GM18517 (cell line): ENCODE results near the gene TMEM53.

Experiments
- ATAC-seq: cut with Tn5 transposase; IDR thresholded peaks from one replicate; pipeline ENCODE4 v1.9.1; 2021; ENCODE audit warnings: mild to moderate bottlenecking, moderate library complexity; ENCODE audit not compliant: unreplicated experiment

Gene TMEM53

DNA sequence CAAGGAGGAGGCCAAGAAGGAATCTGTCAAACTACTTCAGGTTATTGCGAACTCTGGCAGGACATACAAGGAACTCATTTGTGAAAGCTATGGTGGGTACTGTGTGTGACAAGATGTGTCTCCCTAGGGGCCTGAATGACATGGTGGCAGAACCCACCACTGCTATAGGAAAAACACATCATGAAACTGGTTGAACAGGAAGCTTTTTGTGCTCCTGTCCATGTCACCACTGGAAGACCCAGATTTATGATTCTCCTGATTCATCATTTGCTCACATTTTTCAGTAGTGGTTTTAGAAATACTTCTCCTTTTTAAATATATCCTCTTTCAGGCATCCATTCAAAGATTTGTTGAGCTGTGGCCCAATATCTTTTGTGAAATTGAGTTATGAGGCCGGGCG lies 23.9 kb upstream of the TMEM53 start:
- ATAC-seq, result no peak

DNA sequence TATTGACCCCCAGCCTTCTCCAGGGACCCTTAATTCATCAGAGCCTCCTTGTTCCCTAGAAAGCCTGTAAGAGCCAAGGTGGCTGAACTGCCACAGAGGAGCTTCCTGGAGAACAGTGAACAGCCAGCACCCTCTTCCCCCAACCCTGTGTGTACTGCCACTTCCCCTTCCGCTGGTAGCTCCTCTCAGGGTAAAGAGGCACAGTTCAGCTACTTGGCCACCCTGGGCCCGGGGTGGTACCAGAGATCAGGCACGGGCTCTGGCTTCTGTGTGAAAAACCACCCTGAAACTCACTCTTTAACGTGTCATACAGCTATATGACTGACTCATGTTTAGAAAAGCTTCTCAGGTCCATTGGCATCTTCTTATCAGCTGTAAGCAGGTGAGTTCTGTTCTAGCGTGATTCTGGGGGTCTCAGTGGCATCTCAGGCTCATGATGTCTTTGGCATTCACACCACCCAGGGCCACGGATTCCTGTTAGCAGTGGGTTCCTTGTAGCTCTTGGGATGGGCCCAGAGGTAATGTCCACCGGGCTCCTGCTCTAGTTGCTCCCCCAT lies 22.6 kb upstream of the TMEM53 start:
- no peak for ATAC-seq

DNA sequence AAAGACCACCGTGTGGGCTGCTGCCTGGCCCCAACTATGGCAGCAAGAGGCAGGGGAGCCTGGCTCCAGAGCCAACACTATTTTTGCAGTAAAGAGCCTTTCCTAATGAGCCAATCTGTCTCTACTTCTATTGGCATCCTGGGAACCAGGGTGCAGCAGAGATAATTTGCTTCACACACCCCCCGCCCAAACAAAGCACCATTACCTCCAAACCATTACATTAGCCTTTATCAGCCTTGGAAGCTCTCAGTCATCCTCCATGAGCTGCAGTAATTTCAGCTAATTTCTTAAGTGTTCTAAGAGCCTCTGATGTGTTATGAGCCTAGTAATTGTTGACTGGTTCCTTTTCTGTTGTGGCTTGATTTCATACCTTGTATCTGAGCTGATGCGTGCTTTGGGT lies 21.8 kb upstream of the TMEM53 start:
- no peak for ATAC-seq

DNA sequence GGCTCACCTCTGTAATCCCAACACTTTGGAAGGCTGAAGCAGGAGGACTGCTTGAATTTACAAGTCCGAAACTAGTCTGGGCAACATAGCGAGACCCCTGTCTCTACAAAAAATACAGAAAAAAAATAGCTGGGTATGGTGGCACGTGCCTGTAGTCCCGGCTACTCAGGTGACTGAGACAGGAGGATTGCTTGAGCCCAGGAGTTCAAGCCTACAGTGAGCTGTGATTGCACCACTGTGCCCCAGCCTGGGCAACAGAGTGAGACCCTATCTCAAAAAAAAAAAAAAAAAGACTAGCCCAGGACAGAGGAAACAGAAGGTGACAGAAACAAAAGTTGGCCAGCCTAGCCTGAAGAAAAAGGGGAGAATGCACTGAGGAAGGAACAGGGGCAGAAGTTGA lies 21.4 kb upstream of the TMEM53 start:
- no peak for ATAC-seq

DNA sequence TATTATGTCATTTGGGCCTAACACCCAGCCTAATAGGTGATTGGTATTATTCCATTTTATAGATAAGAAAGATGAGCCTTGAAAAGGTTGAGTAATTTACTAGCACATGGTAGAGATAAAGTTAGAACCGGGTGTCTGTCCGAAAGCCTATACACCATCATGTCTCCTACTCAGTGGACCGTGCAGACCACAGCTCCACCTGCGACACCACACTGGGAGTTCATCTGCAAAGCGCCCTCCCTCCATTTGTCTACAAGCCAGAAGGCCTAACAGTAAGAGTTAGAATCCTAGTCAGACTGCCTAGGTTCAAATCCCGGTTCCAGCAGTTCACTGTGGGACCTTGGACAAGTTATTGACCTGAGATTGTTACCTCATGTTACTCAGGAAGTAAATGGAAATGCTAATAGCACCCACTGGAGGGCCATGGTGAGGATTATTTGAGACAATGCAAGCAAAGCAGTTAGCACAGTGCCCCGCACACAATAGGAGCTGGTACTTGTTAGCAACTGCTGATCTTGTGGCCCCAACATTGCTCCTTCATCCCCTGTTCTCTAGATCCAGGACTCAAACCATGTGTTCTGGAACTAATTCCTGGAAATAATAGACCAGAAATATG lies 20.7 kb upstream of the TMEM53 start:
- peak; percentile 64 for ATAC-seq

DNA sequence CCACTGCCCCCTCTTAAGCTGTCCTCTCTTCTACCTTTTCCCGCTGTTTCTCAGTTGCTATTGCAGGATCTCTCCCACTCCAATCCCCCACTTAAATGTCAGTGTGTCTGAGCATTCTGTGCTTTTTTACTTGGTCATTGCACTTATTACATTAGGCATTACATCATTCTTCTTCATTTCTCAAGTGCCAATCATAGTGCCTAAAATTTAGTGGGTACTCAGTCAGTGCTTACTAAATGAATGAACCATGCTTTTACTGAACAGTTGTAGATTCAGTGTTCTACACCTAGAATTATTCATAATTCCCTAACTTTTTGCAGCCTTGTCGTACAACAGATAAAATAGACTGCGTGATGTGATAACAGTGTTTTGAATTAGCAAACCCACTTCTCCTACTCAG lies 19.6 kb upstream of the TMEM53 start:
- no peak for ATAC-seq

DNA sequence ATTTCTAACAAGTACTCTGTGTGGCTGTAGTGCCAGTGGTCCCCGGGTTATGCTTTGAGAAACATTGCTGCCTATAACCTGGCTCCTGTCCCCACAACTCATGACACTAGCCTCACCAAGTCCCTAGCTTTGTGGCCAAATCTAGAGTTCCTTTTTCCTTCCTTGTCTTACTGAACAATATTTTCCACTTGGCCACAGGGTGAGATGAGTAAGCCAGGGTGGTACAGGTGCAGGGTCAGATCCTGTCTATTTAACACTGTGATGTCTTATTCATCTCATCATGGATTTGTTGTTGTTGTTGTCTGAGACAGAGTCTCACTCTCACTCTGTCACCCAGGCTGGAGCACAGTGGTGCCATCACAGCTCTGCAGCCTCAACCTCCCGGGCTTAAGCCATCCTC lies 18.9 kb upstream of the TMEM53 start:
- ATAC-seq, result no peak

DNA sequence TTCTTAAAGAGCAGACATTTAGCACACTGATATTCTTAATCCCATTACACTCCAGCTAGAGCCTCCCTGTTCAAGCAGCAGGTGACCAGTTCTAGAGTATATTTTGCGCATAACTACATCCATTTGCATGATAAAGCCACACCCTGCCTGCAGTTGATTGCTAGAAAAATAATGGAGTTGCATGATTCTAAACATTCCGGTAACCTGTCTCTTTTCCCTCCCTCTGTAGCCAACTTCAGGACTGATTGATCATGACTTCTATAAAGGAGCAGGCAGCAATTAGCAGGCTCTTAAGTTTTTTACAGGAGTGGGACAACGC lies 15.1 kb upstream of the TMEM53 start:
- ATAC-seq, result no peak

DNA sequence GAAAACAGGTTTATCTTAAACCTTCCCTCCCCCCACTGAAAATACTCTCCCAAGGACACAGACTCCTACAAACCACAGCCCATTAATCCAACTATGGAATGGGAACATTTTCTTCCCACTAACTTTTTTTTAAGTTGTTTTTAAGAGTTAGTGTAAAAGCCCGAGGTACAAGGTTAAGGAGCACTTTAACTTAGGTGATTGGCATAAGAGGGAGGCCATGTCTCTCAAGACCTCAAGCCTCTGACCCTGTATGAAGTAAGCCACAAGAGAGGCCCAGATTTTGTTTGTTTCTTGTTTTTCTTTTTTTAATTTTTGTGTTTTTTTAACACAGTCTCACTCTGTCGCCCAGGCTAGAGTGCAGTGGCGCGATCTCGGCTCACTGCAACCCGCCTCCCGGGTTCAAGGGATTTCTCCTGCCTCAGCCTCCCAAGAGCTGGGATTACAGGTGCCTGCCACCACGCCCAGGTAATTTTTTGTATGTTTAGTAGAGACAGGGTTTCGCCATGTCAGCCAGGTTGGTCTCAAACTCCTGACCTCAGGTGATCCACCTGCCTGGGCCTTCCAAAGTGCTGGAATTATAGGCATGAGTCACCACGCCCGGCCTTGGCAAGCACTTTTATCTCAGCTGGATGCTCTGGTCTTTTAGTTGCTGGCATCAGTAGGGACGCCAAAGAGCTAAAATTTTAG lies 14.6 kb upstream of the TMEM53 start:
- no peak for ATAC-seq

DNA sequence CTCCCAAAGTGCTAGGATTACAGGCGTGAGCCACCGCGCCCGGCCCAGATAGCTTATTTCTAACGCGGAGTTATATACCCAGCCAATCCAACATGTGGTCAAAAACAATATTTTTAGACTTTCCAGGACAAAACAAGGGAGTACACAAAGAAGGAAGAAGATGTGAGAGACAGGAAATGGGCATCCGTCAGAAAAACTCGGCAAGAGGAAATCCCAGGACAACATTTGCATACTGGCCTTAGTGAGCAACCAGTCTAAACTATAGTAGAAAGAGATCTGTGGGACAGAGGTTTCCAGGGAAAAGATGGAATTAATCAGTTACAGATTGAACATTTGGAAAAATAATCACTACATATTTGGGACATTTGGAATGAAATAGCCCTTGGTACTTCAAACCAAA lies 11.6 kb upstream of the TMEM53 start:
- no peak for ATAC-seq

DNA sequence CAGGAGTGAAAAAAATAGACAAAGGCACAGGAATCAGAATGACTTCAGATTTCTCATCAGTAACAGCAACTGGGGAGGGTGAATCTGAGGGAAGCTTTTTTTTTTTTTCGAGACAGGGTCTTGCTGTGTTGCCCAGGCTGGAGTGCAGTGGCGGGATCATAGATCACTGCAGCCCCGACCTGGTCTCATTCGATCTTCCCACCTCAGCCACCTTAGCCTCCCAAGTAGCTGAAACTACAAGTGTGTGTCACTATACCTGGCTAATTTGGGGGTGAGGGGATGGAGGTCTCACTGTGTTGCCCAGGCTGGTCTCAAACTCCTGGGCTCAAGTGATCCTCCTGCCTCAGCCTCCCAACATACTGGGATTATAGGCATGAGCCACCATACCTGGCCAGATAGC lies 10.9 kb upstream of the TMEM53 start:
- ATAC-seq, result no peak

DNA sequence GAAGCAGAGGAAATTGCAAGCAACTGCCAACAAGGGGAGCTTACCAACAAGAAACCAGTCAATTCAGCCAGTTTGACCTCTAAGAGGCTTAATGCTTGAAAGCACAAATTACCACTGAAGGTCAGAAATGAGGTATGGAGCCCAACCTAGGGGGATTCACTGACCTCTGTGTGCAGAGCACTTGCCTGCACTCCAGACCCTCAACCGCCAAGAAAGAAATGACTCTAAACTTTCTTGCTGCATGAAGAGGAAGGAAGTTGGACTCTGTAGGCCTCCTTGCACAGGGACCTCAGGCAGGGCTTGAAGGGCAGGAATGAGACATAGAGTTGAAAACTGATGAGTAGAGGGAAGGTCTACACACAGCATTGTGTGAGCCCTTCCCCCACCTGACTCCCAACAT lies 10.2 kb upstream of the TMEM53 start:
- ATAC-seq, result peak; percentile 66

DNA sequence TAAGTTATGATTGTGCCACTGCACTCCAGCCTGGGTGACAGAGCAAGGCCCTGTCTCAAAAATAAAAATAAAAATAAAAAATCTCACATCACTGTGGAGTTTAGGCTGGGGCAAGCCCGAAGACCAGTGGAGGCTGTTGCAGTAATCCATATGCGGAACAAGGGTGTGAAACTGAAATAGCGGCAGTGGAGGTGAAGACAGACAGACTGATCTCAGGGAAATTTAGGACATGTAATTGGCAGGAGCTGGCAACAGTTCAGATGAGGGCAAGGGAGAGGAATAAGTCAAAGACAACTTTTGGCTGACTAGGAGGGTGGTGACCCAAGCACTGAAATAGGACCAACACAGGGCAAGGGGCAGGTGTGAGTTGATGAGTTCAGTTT lies 8.6 kb upstream of the TMEM53 start:
- ATAC-seq, result no peak

DNA sequence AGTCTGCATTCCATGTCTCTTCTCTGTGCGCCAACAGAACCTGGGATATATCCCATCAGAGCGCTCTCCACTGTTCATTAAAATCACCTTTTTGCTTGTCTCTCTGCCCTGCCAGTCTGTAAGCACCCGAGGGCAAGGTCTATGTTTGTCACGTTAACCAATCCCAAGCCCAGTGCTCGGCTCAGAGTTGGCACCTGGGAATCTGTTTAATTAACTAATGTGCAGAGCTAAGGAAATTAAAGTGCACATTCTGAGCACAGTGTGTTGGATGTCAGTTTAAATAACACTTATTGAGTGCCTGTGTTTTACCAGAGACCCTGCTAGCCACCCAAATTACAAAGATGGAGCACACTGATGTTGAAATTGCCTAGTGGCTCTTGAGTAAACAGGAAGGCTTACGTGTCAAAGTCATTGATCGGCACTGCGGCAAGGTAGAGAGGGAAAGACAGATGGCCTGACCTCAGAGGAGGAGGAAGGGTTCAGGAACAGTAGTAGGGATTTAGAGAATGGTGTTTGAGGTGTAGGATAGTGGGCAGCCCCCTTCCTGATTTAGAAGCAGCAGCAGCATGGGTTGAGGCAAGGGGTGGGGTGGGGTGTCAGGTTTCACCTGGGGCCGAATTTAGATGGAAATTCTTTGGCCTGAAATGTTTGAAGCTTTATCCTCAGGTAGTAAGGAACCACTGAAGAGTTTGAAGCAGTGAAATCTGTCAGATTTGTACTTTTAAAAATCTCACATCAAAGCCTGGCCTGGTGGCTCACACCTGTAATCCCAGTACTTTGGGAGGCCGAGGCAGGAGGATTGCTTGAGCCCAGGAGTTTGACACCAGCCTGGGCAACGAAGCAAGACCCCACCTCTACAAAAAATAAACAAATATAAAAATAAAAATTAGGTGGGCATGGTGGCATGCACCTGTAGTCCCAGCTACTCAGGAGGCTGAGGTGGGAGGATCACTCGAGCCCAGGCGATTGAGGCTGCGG lies 7.9 kb upstream of the TMEM53 start:
- no peak for ATAC-seq

DNA sequence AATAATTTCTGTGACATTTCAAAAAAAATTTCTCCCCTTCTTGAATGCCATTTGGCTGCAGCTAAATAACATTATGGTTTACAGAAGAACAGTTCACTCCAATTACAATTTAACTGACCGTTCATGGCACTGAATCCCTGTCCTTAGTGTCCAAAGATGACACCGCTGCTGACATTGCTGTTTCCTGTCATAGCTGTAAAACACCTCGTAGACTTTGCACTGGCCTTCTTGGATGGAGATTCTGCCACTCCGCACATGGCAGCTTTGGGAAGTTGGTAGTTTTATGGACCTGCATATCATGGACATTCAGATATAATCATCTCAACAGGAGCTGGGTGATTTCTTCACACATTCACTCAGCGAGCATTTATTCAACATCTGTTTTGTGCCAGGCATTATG lies 5.2 kb upstream of the TMEM53 start:
- ATAC-seq, result no peak

DNA sequence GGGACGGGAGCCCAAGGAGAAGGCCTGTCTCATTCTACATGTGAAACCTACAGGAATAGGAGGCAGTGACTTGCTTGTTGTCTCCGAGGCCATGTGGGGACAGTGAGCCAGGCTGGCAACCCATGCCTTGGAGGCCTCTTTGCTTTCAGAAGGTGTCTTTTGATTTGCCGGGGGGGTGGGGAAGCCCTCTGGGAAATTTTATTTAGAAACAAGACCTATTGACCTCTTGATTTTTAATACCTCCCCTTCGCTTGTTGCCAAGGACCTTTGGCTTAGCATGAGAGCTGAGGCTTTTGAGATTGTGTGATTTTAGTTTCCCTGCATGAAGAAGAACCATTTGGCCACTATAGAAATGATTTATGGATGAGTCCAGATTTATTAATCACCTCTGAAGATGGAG lies 4.3 kb upstream of the TMEM53 start:
- no peak for ATAC-seq

DNA sequence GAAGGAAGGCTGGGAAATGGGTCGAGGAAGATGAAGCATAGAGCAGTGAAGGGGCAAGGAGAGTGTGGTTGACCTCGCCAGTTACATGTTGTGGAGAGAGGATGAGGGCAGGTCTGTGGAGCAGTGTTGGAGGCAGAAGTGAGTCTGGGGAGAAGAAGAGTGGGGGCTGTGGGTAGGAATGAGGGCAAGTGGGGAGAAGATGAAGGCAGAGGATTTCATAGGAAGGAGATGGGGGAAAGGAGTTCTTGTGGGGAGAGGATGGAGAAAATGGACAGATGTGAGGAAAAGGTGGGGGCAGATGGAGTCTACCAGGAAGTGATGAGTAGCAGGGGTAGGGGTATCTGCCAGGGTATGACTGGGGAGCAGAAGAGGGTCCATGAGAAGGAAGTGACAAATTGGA lies 3.8 kb upstream of the TMEM53 start:
- ATAC-seq, result no peak

DNA sequence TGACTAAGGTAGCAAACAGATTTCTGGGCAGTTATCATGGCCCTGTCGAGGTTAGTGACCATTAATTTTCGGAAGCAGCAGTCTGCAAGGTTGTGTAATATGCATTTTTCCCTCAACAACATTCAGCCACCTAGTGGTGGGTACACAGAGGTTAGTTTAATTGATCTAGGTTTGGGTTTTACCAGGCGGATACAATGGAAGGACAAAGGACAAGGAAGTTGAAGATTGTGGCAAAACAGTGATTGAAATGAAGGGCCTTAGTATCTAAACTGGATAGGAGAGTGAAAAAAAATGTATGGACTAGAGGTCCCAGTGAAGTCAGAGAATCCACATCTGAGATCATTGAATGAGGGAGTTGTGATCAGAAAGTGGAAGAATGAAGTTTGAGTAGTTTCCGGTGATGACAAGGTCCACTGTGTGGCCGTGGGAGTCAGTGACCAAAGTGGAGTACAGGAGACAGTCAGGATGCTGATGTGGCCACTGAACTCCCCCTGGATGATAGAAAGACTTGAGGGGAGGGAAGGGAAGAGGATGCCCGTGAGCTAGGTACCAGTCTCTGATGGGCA lies 3.0 kb upstream of the TMEM53 start:
- ATAC-seq, result no peak

DNA sequence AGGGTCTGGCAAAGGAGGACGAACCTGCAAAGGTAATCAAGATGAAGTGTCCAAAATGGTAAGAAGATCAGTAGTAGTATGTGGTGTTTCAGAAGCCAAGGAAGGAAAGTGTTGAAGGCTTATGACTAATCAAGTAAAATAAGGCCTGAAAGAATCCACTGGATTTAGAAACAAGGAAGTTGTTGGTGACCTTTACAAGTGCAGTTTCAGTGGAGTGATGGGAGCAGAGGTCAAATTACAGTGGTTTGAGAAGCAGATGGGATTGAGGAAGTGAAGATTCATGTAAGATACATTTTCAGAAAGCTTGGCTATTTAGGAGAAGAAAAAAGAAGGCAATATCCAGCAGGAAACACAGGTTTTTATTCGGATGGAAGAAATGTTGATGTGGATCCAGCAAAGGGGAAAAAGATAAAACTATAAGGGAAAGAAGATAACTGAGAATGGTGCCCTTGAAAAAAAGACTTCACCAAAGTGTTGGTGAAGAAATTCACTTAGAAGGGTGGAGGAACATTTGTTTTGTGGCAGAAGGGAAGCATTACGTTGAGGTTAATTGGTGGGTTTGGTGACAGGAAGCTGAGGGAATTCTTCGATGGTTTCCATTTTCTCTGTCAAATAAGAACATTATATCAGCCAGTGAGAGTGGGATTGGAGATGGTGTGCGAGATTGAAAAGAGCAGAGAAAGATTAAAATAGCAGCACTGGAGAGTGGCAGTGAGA lies 2.4 kb upstream of the TMEM53 start:
- no peak for ATAC-seq

DNA sequence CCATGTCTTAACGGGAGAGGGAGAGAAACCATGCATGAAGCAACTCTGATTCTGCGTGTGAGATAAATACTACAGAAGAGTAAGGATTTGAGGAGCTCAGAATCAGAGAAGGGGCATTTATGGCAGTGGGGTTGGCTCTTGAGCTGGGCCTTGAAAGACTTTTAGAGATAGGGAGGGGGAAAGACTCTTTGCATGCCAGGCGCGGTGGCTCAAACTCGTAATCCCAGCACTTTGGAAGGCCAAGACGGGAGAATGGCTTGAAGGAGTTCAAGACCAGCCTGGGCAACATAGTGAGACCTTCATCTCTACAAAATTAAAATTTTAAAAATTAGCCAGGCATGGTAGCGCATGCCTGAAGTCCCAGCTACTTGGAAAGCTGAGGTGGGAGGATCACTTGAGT lies 905 bp upstream of the TMEM53 start:
- no peak for ATAC-seq

DNA sequence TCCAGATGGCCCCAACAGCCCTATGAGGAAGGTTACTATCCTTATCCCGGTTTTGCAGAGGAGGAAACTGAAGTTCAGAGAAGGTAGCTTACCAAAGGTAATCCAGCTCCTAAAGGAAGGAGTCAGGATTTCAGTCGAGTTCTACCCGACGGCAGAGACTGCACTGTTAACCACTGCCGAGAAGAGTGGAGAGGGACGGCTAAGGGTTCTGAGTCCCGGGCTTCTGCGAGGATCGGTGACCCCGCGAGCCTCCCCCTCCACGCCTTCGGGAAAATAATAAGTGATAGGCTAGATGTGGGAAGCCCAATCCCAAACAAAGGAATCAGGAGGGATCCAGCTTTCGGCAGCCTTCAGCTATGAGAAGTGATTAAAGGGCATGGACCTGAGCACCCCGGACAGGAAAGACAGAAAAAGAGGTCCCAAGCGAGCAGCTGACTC lies 587 bp downstream of the TMEM53 start:
- ATAC-seq, result peak; percentile 3
